Nasal cavity respiratory epithelium epithelial cell of viscerocranial mucosa (primary cell): ENCODE results near the gene ITGA11. TPM values are rescaled to one million over a fixed set of nuclear protein-coding genes. Genes with fewer than 3 reads are reported as not detected.

Experiments used
- total RNA-seq: library from RNA; depleted of rRNA; stranded (reverse); fragments of >200 nt; gene quantifications from 2 replicates; pipeline ENCODE4 v1.2.3, GENCODE V29; 2014

ITGA11 gene, protein sequence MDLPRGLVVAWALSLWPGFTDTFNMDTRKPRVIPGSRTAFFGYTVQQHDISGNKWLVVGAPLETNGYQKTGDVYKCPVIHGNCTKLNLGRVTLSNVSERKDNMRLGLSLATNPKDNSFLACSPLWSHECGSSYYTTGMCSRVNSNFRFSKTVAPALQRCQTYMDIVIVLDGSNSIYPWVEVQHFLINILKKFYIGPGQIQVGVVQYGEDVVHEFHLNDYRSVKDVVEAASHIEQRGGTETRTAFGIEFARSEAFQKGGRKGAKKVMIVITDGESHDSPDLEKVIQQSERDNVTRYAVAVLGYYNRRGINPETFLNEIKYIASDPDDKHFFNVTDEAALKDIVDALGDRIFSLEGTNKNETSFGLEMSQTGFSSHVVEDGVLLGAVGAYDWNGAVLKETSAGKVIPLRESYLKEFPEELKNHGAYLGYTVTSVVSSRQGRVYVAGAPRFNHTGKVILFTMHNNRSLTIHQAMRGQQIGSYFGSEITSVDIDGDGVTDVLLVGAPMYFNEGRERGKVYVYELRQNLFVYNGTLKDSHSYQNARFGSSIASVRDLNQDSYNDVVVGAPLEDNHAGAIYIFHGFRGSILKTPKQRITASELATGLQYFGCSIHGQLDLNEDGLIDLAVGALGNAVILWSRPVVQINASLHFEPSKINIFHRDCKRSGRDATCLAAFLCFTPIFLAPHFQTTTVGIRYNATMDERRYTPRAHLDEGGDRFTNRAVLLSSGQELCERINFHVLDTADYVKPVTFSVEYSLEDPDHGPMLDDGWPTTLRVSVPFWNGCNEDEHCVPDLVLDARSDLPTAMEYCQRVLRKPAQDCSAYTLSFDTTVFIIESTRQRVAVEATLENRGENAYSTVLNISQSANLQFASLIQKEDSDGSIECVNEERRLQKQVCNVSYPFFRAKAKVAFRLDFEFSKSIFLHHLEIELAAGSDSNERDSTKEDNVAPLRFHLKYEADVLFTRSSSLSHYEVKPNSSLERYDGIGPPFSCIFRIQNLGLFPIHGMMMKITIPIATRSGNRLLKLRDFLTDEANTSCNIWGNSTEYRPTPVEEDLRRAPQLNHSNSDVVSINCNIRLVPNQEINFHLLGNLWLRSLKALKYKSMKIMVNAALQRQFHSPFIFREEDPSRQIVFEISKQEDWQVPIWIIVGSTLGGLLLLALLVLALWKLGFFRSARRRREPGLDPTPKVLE
- total RNA-seq: under 0.01 TPM in 1 of 2 replicates, not detected in the other

DNA sequence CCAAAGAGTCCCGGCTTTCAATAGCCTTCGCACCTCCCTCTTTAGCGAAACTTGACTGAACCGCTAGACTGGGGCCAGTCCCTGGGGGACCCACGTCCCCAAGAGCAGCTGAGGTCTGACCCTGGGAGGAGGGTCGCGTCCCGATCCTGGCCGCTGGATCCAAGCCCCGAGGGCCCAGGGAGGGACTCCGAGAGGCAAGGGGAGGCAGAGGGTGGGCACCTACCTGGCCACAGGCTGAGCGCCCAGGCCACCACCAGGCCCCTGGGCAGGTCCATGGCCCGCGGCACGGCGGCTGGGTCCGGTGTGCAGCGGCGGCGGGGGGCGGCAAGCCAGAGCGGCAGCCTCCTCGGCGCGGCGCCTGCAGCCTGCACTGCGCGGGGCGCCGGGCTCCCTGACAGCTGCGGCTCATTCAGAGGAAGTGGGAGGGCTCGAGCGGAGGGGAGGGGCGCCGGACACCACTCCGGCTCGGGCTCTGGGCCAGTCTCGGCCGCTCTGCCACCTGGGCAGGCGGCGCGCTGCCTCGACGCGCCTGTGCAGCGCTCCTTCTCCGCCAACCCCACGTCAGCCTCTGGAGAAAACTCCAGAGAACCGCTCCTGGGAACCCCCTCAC lies at the start of gene ITGA11:
ITGA11 (minus strand) TSS at position 372 of the 610 bp plus-strand sequence; CDS start at position 275, 97 bp downstream.

DNA sequence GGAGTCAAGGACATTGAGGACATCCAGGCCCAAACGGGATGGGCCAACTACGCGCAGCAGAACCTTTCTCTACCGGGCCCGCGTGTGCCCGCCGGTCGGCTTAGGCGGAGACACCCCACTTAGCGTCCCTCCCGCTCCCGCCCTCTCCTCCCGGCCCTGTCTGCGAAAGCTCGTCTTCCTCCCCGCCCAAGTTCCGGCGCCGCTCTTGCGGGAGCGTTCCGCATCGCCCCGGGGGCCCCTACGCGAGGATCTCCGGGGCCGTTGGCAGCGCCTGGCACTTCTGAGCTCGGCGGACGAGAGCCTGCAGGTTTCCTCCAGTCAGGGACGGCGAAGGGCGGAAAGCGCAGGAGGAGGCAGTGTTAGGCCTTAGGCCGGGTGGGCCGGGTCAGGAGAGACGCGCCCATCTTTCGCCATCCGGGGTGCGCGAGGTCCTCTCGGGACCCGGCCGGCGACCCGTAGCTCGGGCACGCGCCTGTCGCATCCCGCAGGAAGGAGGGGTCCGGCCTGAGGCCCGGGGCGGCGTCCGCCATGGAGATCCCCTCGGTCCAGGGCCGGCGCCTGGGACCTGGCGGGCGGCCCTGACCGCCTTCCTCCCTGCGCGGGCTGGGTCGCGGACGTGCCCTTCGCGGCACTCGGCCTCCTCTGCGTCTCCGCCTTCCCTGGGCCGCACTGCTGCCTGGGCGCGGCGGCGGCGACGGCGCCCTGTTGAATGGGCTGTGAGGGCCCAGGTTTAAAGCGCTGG lies 154.2 kb downstream of the ITGA11 start, which contains the start of gene FEM1B:
FEM1B (plus strand) TSS at position 143 of the 742 bp plus-strand sequence. CDS start 673 bp downstream, outside the sequence.

Other genes with a start within 250 kb of the ITGA11 start
- gene CALML4, start 226.8 kb downstream of the ITGA11 start, total RNA-seq: 3.8 and 8.2 TPM in 2 replicates
- 7.5 and 17.2 TPM in 2 replicates for gene CLN6, start 202.4 kb downstream of the ITGA11 start, total RNA-seq
- gene FEM1B, start 154.4 kb downstream of the ITGA11 start, total RNA-seq: 155 and 220 TPM in 2 replicates
- under 0.01 and 0.14 TPM in 2 replicates for gene CORO2B, start 146.8 kb upstream of the ITGA11 start, total RNA-seq